Endothelial cell of umbilical vein (primary cell): Measurements from ENCODE around the gene CAPRIN2. TPM values are rescaled to one million over a fixed set of nuclear protein-coding genes. Genes with fewer than 3 reads are reported as not detected.

ENCODE experiments used
- BruUV-seq: library from RNA; stranded (reverse); fragments of 400-500 nt; replicated peaks from 2 replicates; lab custom pipeline; 2021; lab: Mats Ljungman, UMichigan
- CTCF ChIA-PET: fragments of 300-600, 350-600 bp; sonication (Branson Sonifier 250); formaldehyde crosslinking; loops from one replicate; lab custom pipeline; 2021; ENCODE audit warnings: antibody characterized with exemption, inconsistent platforms; lab: Charles Lee
- POLR2A ChIA-PET: fragments of 300-600, 350-600 bp; sonication (Branson Sonifier 250); formaldehyde crosslinking; loops from one replicate; lab custom pipeline; 2021; ENCODE audit warnings: antibody characterized with exemption, inconsistent platforms; lab: Charles Lee
- DNase-seq: peaks from one replicate; pipeline ENCODE4 v3.0.0-alpha.2; 2011; ENCODE audit warnings: low read depth, low spot score
- FAIRE-seq: peaks from 2 replicates; lab custom pipeline; 2011; peaks lifted over from hg19 to GRCh38; lab: Jason Lieb, UNC
- H2AFZ ChIP-seq: 2 replicates; pipeline ENCODE4 v1.6.0; 2012; ENCODE audit warnings: low read depth, low read length, control low read depth, inconsistent platforms
- H3K27ac ChIP-seq: 2 replicates; pipeline ENCODE4 v1.5.1; 2011; ENCODE audit warnings: low read depth, mild to moderate bottlenecking, control low read depth, low read length, moderate library complexity; ENCODE audit not compliant: insufficient read depth
- H3K27me3 ChIP-seq, 2 experiments: 2 replicates each; pipeline versions ENCODE4 v1.6.0 to v1.6.1; 2011; ENCODE audit warnings: low read length in 2 of 2, mixed read lengths in 1 of 2; ENCODE audit not compliant: control insufficient read depth in 2 of 2, insufficient read depth in 2 of 2
- H3K36me3 ChIP-seq, 2 experiments: 2 replicates in 1 of 2; 3 replicates in 1 of 2; pipeline ENCODE4 v1.5.1; 2011; ENCODE audit warnings: low read length in 2 of 2, mild to moderate bottlenecking in 1 of 2, moderate library complexity in 1 of 2; ENCODE audit not compliant: control insufficient read depth in 2 of 2, insufficient read depth in 2 of 2; ENCODE audit errors: extremely low read depth in 1 of 2
- H3K4me1 ChIP-seq: 3 replicates; pipeline ENCODE4 v1.5.1; 2011; ENCODE audit warnings: mild to moderate bottlenecking, low read length; ENCODE audit not compliant: control insufficient read depth, insufficient read depth; ENCODE audit errors: extremely low read depth
- H3K4me2 ChIP-seq: 2 replicates; pipeline ENCODE4 v1.6.1; 2011; ENCODE audit warnings: low read length, control low read depth, mixed read lengths; ENCODE audit not compliant: insufficient read depth
- H3K4me3 ChIP-seq, 3 experiments: fragments of 200-600 bp in 1 of 3; sonication (generic), shearing (Covaris generic) in 1 of 3; replicated peaks in 1 of 3; 2 replicates each; pipeline ENCODE4 v1.5.1; 2011 to 2016; ENCODE audit warnings: control low read depth in 3 of 3, low read length in 3 of 3, mild to moderate bottlenecking in 2 of 3, inconsistent platforms in 1 of 3, low read depth in 1 of 3, moderate library complexity in 1 of 3; ENCODE audit not compliant: insufficient read depth in 1 of 3
- H3K79me2 ChIP-seq: 2 replicates; pipeline ENCODE4 v1.6.0; 2012; ENCODE audit warnings: low read length, inconsistent platforms; ENCODE audit not compliant: control insufficient read depth, insufficient read depth
- H3K9ac ChIP-seq: replicated peaks from 2 replicates; pipeline ENCODE3; 2011; ENCODE audit warnings: low read length, control low read depth; ENCODE audit not compliant: insufficient read depth; ENCODE audit errors: extremely low read depth
- H3K9me1 ChIP-seq: replicated peaks from 3 replicates; pipeline ENCODE4 v1.6.0; 2011; ENCODE audit warnings: mild to moderate bottlenecking, low read length; ENCODE audit not compliant: control insufficient read depth, insufficient read depth; ENCODE audit errors: extremely low read depth
- H3K9me3 ChIP-seq: replicated peaks from 2 replicates; pipeline ENCODE4 v1.5.1; 2012; ENCODE audit warnings: low read length, inconsistent platforms; ENCODE audit not compliant: control insufficient read depth, insufficient read depth
- H4K20me1 ChIP-seq: replicated peaks from 2 replicates; pipeline ENCODE3; 2011; ENCODE audit warnings: mild to moderate bottlenecking, low read length; ENCODE audit not compliant: control insufficient read depth, insufficient read depth; ENCODE audit errors: extremely low read depth
- CTCF ChIP-seq, 2 donors: IDR thresholded peaks; 1 replicate in 1 of 2; 2 replicates in 1 of 2; pipeline ENCODE4 v1.5.1; 2011; ENCODE audit warnings: low read length in 2 of 2, mild to moderate bottlenecking in 2 of 2, moderate library complexity in 2 of 2, control low read depth in 1 of 2, inconsistent platforms in 1 of 2, low read depth in 1 of 2; ENCODE audit not compliant: insufficient read depth in 1 of 2; ENCODE audit errors: extremely low read depth in 1 of 2
- EZH2 ChIP-seq: IDR thresholded peaks from 2 replicates; pipeline ENCODE4 v1.6.1; 2012; ENCODE audit warnings: borderline replicate concordance, low read depth, mild to moderate bottlenecking, moderate library complexity, low read length, inconsistent platforms; ENCODE audit not compliant: severe bottlenecking
- FOS ChIP-seq: IDR thresholded peaks from 2 replicates; pipeline ENCODE4 v1.6.1; 2011; ENCODE audit warnings: mild to moderate bottlenecking, low read length, moderate library complexity, borderline replicate concordance; ENCODE audit not compliant: insufficient read depth
- GATA2 ChIP-seq: IDR thresholded peaks from 2 replicates; pipeline ENCODE4 v1.7.0; 2011; ENCODE audit warnings: low read depth, mild to moderate bottlenecking, moderate library complexity, mixed read lengths, low read length; ENCODE audit not compliant: insufficient read length, insufficient read depth
- JUN ChIP-seq: IDR thresholded peaks from 2 replicates; pipeline ENCODE4 v1.6.1; 2011; ENCODE audit warnings: borderline replicate concordance, low read depth; ENCODE audit not compliant: insufficient read length, insufficient read depth
- MAX ChIP-seq: IDR thresholded peaks from 2 replicates; pipeline ENCODE4 v1.6.1; 2011; ENCODE audit not compliant: insufficient read depth, insufficient read length
- MYC ChIP-seq: IDR thresholded peaks from one replicate; pipeline ENCODE4 v1.6.1; 2011; ENCODE audit warnings: mild to moderate bottlenecking, low read depth, low read length
- POLR2A ChIP-seq: IDR thresholded peaks from 2 replicates; pipeline ENCODE4 v1.6.1; 2012; ENCODE audit warnings: low read depth, mild to moderate bottlenecking, control low read depth, low read length
- POLR2AphosphoS5 ChIP-seq: IDR thresholded peaks from 2 replicates; pipeline ENCODE4 v1.6.1; 2012; ENCODE audit warnings: low read depth, mild to moderate bottlenecking, control low read depth, low read length, moderate library complexity; ENCODE audit not compliant: insufficient read depth
- dilution Hi-C: fragments of 300-500 bp; cut with MboI; formaldehyde crosslinking; loops from one replicate; pipeline ENCODE4 v1.15.0; 2019; ENCODE audit warnings: low sequenced_read_pairs; ENCODE audit not compliant: extremely low pct_ligation_motif_present
- intact Hi-C: fragments of 100-400 bp; cut with micrococcal nuclease; formaldehyde crosslinking; loops from one replicate; pipeline ENCODE4 v1.10.0; 2022
- polyA plus RNA-seq, 4 experiments: library from polyadenylated mRNA; depleted of rRNA in 3 of 4; stranded (reverse) in 3 of 4; unstranded in 1 of 4; fragments of >200 nt; gene quantifications; 2 replicates each; pipeline versions ENCODE4 v1.2.1 to v1.2.3, GENCODE V29; 2011 to 2012; ENCODE audit warnings: missing spikeins in 1 of 4
- total RNA-seq: library from RNA; stranded (reverse); gene quantifications from 2 replicates; pipeline ENCODE4 v1.2.3, GENCODE V29; 2021

The CAPRIN2 gene
- total and polyA plus RNA-seq, 2 donors (not counting 3 experiments of a cell fraction or from before 2014, with no cell fraction given) = 13.5 to 25.0 TPM

- CTCF ChIA-PET = no interaction called here
- Histone ChIP-seq H3K27me3 (no peaks in the 10 kb centered on the region), H3K9me1 (no peaks in the 10 kb centered on the region), H3K79me2 (peaks cover 36% of the 10 kb centered on the region), H4K20me1 (no peaks in the 10 kb centered on the region), H3K36me3 (peaks cover 0 to 10% of the 10 kb centered on the region in 2 experiments), H3K4me1 (no peaks in the 10 kb centered on the region), H2AFZ (no peak overlapping the region), H3K9ac (no peak overlapping the region), H3K9me3 (no peaks in the 10 kb centered on the region), H3K4me3 (no peak overlapping the region), H3K27ac (no peak overlapping the region), H3K4me2 (no peak overlapping the region)
- no peak for TF ChIP-seq EZH2
- TF ChIP-seq POLR2AphosphoS5 = no peak
- no peak for TF ChIP-seq MYC
- TF ChIP-seq POLR2A = no peak
- no peak for TF ChIP-seq FOS
- TF ChIP-seq JUN = no peak
- TF ChIP-seq MAX = no peak
- no peak for TF ChIP-seq GATA2
- TF ChIP-seq CTCF (IDR thresholded peaks at IDR 0.05; ENCODE audit: extremely low read depth in 1 of 2, insufficient read depth in 1 of 2, low read depth in 1 of 2, low read length in 2 of 2) = no peak
- dilution Hi-C loops (no loop called here), intact Hi-C loops (no loop called here)
- BruUV-seq = no TSS peak
- FAIRE-seq = no peak
- POLR2A ChIA-PET = no interaction called here
- DNase-seq = no peak
These were observed 15.7 kb downstream of the CAPRIN2 start for GRCh38 chr12:30739020-30739419.
